Stomach (tissue), 9 donors: ENCODE measurements around the gene CRAMP1. TPM values are rescaled to one million over a fixed set of nuclear protein-coding genes. Genes with fewer than 3 reads are reported as not detected.

ENCODE experiments used
- DNase-seq, 2 donors: peaks; one replicate each; pipeline versions ENCODE4 v3.0.0 to v3.0.0-alpha.2; 2013 to 2019
- H3K27ac ChIP-seq, 5 donors: fragments of 200-600 bp in 4 of 5; sonication (generic) in 4 of 5; one replicate each; pipeline ENCODE4 v1.5.1; 2013 to 2019; ENCODE audit warnings: mild to moderate bottlenecking in 1 of 5, moderate library complexity in 1 of 5
- H3K27me3 ChIP-seq, 3 donors: fragments of 200-600 bp; sonication (generic); one replicate each; pipeline ENCODE4 v1.5.1; 2017 to 2019; ENCODE audit warnings: mixed run types in 1 of 3
- H3K36me3 ChIP-seq, 4 donors: fragments of 200-600 bp; sonication (generic); 1 replicate in 3 of 4; 2 replicates in 1 of 4; pipeline ENCODE4 v1.5.1; 2016 to 2019
- H3K4me1 ChIP-seq, 4 donors: fragments of 200-600 bp; sonication (generic); one replicate each; pipeline ENCODE4 v1.5.1; 2016 to 2019
- H3K4me3 ChIP-seq, 4 donors: fragments of 200-600 bp; sonication (generic) in 3 of 4; one replicate each; pipeline ENCODE4 v1.5.1; 2016 to 2019; ENCODE audit warnings: mild to moderate bottlenecking in 1 of 4
- H3K9me3 ChIP-seq, 4 donors: fragments of 200-600 bp; sonication (generic); one replicate each; pipeline ENCODE4 v1.5.1; 2016 to 2019
- EP300 ChIP-seq: sonication (generic); formaldehyde crosslinking; IDR thresholded peaks from one replicate; pipeline ENCODE4 v1.6.1; 2017; ENCODE audit warnings: antibody characterized with exemption
- POLR2A ChIP-seq, 4 donors: fragments of 450-650 bp; IDR thresholded peaks; one replicate each; pipeline ENCODE4 v1.6.1; 2016; ENCODE audit warnings: antibody characterized with exemption in 4 of 4, control low read depth in 2 of 4, mild to moderate bottlenecking in 1 of 4, moderate library complexity in 1 of 4
- POLR2AphosphoS5 ChIP-seq, 3 donors: sonication (generic); formaldehyde crosslinking; IDR thresholded peaks; one replicate each; pipeline ENCODE4 v1.6.1; 2016; ENCODE audit warnings: antibody characterized with exemption in 3 of 3
- WGBS, 5 donors: extraction: QIAGEN DNeasy Blood & Tissue Kit in 3 of 5; methylation state at CpG; one replicate each; pipeline versions ENCODE4 v1.1.5 to v1.1.7; 2013 to 2018; 5-methylcytosine and 5-hydroxymethylcytosine counted together
- intact Hi-C: fragments of 100-400 bp; cut with DNase I; formaldehyde crosslinking; loops from one replicate; pipeline ENCODE4 v1.15.1; 2023; ENCODE audit warnings: low total_unique reads
- polyA plus RNA-seq, 3 donors: library from polyadenylated mRNA; stranded (reverse); fragments of 200-250 nt; gene quantifications; one replicate each; pipeline ENCODE4 v1.2.3, GENCODE V29; 2013
- total RNA-seq, 5 donors: library from RNA; depleted of rRNA; stranded (reverse); fragments of >200 nt; gene quantifications; one replicate each; pipeline versions ENCODE4 v1.1.0 to v1.2.3, GENCODE V29; 2014 to 2016
- TF ChIP-seq, protein P1 (sequence below), 7 experiments: fragments of 450-650 bp in 4 of 7; fragments of 200-600 bp in 3 of 7; sonication (generic) in 3 of 7; IDR thresholded peaks; one replicate each; pipeline ENCODE4 v1.5.1; 2016 to 2019; ENCODE audit warnings: antibody characterized with exemption in 7 of 7, control low read depth in 2 of 7, mild to moderate bottlenecking in 1 of 7
- donor health status: healthy with polysubstance abuse.
- donor health status: Bipolar disorder and iron deficiency.
- donor health status: healthy.

The CRAMP1 gene
- total and polyA plus RNA-seq, 8 donors = 3.4 to 28.1 (median 11.9) TPM

DNA sequence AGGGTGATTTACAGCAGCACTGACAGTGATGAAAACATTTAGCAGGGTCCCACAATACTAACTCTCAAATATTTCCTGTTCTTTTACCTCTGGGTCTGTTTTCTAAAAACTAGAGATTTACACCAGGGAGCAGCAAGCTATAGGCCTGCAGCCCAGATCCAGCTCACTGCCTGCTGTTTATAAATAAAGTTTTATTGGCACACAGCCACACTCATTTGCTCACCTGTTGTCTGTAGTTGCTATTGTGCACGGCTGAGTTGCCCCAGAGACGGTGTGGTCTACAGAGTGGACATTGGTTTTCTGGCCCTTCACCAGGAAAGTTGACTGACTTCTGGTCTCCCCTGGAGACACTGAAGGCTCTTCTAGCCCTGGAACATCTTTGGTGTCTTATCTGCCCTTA lies 49.7 kb downstream of the CRAMP1 start:
- TF ChIP-seq EP300 (no peak), POLR2AphosphoS5 (IDR thresholded peaks at IDR 0.05) (no peak), POLR2A (IDR thresholded peaks at IDR 0.05) (no peak)
- TF ChIP-seq, protein P1, sequence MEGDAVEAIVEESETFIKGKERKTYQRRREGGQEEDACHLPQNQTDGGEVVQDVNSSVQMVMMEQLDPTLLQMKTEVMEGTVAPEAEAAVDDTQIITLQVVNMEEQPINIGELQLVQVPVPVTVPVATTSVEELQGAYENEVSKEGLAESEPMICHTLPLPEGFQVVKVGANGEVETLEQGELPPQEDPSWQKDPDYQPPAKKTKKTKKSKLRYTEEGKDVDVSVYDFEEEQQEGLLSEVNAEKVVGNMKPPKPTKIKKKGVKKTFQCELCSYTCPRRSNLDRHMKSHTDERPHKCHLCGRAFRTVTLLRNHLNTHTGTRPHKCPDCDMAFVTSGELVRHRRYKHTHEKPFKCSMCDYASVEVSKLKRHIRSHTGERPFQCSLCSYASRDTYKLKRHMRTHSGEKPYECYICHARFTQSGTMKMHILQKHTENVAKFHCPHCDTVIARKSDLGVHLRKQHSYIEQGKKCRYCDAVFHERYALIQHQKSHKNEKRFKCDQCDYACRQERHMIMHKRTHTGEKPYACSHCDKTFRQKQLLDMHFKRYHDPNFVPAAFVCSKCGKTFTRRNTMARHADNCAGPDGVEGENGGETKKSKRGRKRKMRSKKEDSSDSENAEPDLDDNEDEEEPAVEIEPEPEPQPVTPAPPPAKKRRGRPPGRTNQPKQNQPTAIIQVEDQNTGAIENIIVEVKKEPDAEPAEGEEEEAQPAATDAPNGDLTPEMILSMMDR (IDR thresholded peaks at IDR 0.05) = no peak
- Histone ChIP-seq H3K4me1 (peaks cover 0 to 4% (median 0%) of the 10 kb centered on the region in 4 donors), H3K36me3 (peaks cover 63 to 98% (median 98%) of the 10 kb centered on the region in 4 donors), H3K27ac (no peak overlapping the region), H3K27me3 (no peaks in the 10 kb centered on the region), H3K4me3 (no peak overlapping the region), H3K9me3 (no peaks in the 10 kb centered on the region)
- intact Hi-C loops = no loop called here
- no peak for DNase-seq
- WGBS, 5 donors = 88 to 92% (median 90%) methylated on average over 2 of the region's 2 CpGs

DNA sequence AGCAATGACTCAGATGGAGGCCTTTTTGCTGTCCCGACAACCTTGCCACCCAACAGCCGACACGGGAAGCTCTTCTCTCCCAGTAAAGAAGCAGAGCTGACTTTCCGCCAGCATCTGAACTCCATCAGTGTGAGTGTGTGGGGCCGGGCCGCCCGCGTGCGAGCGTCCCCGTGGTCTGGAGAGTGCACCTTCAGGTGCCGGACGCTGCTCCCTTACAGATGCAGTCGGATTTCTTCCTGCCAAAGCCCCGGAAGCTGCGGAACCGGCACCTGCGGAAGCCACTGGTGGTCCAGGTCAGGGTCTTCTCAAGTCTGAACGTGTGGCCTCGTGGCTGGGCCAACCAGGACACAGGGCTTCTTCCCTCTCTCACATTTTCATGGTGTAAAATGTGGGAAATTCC lies 50.4 kb downstream of the CRAMP1 start:
- no peak for DNase-seq
- Histone ChIP-seq H3K4me1 (no peaks in the 10 kb centered on the region), H3K9me3 (no peaks in the 10 kb centered on the region), H3K36me3 (peaks cover 69 to 98% (median 98%) of the 10 kb centered on the region in 4 donors), H3K27me3 (no peaks in the 10 kb centered on the region), H3K27ac (no peak overlapping the region), H3K4me3 (no peak overlapping the region)
- intact Hi-C loops = no loop called here
- TF ChIP-seq POLR2A (IDR thresholded peaks at IDR 0.05) = no peak
- TF ChIP-seq EP300 = no peak
- TF ChIP-seq, protein P1 (IDR thresholded peaks at IDR 0.05) = no peak
- no peak for TF ChIP-seq POLR2AphosphoS5 (IDR thresholded peaks at IDR 0.05)
- 94 to 96% (median 94%) methylated on average over 20 of the region's 20 CpGs for WGBS, 5 donors

DNA sequence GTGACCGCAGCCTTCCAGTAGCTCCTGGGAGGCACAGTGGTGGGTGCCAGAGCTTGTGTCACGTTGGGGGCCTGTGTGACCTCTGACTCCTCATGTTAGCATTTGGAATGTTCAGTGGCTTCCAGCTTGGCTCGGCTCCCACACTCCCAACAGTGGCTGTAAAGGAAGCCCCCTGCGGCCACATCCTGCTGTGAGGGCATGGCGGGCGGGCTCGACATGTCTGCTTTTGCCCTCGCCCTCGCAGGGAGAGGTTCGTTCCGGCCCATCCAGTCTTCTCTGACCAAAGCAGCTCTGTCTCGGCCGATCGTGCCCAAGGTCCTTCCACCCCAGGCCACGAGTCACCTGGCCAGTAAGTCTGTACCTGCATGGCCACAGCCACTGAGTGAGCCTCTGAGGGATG lies 53.7 kb downstream of the CRAMP1 start:
- WGBS, 5 donors = 88 to 93% (median 90%) methylated on average over 13 to 15 of the region's 15 CpGs
- no peak for DNase-seq
- peaks cover 89 to 98% (median 98%) of the 10 kb centered on the region in 4 donors for H3K36me3 ChIP-seq
- H3K27me3 ChIP-seq = no peaks in the 10 kb centered on the region
- no peaks in the 10 kb centered on the region for H3K4me1 ChIP-seq
- intact Hi-C loops = no loop called here
- H3K27ac ChIP-seq = no peak overlapping the region
- H3K4me3 ChIP-seq = no peak overlapping the region
- TF ChIP-seq POLR2A (IDR thresholded peaks at IDR 0.05) (no peak), EP300 (no peak), POLR2AphosphoS5 (IDR thresholded peaks at IDR 0.05) (no peak)
- TF ChIP-seq, protein P1 (IDR thresholded peaks at IDR 0.05) = no peak
- no peaks in the 10 kb centered on the region for H3K9me3 ChIP-seq

DNA sequence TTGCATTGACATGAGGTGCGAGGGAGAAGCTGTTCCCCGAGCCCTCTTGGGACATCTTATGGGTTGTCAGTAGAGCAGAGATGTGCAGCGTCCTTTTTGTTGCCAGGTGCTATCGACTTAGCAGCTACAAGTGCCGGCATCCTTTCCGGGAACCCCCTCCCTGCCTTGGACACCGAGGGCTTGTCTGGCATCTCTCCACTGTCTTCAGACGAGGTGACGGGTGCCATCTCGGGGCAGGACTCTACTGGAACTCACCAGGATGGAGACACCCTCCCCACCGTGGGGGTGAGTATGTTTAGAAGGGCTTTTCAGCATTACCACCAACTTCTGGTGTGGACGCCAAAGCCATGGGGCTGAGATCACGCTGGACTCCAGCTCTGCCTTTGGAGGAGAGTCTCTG lies 54.2 kb downstream of the CRAMP1 start:
- no peak for DNase-seq
- TF ChIP-seq POLR2A (IDR thresholded peaks at IDR 0.05) (no peak), POLR2AphosphoS5 (IDR thresholded peaks at IDR 0.05) (no peak), EP300 (no peak)
- TF ChIP-seq, protein P1 (IDR thresholded peaks at IDR 0.05) = no peak
- H3K4me1 ChIP-seq = no peaks in the 10 kb centered on the region
- intact Hi-C loops = no loop called here
- no peak overlapping the region for H3K27ac ChIP-seq
- H3K4me3 ChIP-seq = no peak overlapping the region
- peaks cover 92 to 98% (median 98%) of the 10 kb centered on the region in 4 donors for H3K36me3 ChIP-seq
- no peaks in the 10 kb centered on the region for H3K27me3 ChIP-seq
- no peaks in the 10 kb centered on the region for H3K9me3 ChIP-seq
- 90 to 96% (median 93%) methylated on average over 10 to 13 of the region's 13 CpGs for WGBS, 5 donors
